GM04503 (cell line): ENCODE results near the gene CXCR3.
"Not testable (repeated sequence)": the region's sequence is repeated elsewhere in the genome, so short reads cannot be mapped to it uniquely, and the experiment has no call there.

Source experiments
- DNase-seq: peaks from one replicate; pipeline ENCODE4 v3.0.0-alpha.2; 2012; ENCODE audit warnings: low read depth

The CXCR3 gene

GRCh38 chrX:71609095-71609750 is 9.1 kb downstream of the CXCR3 start:
- DNase-seq: no peak

- DNase-seq: no peak
Observed at GRCh38 chrX:71607488-71607887, 10.8 kb downstream of the CXCR3 start.

- no peak for DNase-seq
Observed at GRCh38 chrX:71606536-71607216, 11.6 kb downstream of the CXCR3 start.

DNA sequence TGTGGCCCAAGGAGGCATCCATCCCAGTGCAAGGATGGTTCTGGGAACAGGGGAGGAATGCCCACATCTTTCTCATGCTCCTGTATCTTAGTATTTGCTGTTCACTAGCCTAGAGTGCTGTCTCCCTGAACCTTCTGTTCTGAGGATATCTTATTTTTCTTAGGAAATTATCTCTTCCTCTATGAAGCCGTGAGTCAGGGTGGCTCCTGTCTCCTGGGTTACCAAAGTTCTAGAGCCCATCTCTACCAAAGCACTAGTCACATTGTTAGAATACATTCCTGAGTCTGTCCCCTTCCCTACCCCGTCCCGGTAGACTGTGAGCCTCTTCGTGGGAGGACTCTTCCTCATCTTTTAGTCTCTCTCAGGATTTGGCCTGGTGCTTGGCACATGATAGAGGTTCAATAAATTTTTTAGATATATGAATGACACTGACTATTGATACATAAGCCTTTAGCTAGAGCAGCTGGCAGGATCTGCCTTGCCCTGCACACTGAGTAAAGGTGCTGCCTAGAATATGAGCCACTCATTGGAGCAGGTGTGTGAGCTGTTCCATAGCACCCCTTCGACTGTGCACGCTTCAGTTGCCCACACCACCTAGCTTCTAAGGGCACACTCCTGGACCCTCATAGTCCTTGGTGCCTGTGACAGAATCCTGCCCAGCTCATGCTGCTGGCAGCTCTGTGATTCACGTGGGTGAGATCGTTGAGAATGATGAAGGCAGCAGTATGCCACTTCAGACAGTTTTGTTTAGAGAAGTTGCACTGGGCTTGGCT is 13.3 kb downstream of the CXCR3 start:
- no peak for DNase-seq

DNA sequence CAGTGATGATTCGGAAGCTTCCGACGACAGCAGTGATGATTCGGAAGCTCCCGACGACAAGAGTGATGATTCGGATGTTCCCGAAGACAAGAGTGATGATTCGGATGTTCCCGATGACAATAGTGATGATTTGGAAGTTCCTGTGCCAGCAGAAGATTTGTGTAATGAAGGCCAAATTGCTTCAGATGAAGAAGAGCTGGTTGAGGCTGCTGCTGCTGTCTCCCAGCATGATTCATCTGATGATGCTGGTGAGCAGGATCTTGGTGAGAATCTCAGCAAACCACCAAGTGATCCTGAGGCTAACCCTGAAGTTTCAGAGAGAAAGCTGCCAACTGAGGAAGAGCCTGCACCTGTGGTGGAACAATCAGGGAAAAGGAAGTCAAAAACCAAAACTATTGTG is 14.2 kb downstream of the CXCR3 start:
- DNase-seq: no peak

- no peak for DNase-seq
Observed at GRCh38 chrX:71603618-71604017, 14.7 kb downstream of the CXCR3 start.

DNA sequence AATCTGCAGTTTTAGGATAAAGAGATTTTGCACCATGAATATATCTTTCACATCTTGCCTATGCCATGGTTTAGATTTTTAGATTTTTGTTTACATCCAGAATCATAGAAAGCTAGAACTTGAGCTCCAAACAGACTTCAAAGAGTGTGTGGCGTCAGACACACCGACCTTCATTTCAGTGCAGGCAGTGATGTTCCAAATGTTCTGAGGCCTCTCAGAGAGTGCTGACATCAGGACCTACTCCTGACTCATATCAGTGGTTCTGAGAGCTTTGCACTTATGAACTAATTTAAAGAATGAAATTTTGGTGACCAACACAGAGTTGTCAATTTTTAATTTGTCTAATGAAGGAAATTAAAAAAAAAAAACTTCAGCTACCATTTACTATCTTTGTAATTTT is 18.3 kb downstream of the CXCR3 start:
- DNase-seq: no peak

DNA sequence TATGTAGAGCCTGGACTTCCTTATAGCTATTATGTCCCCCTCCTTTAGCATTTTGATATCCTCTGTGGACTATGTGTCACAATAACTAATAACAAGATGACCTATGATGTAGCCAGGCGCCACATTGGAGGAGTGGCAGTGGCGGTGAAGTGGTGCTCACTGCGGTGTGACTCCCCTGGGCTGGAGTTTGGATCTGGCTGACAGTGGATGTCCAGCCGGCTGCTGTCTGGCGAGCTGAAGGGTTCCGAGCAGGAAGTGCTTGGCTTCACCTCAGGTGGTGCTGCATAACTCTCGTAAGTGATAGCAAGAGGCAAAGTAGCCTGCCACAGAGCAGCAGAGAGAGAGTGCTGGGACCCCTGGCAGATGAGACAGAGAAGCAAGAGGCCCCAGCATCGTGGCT is 25.1 kb downstream of the CXCR3 start:
- not testable (repeated sequence) for DNase-seq

GRCh38 chrX:71586929-71587328 is 31.4 kb downstream of the CXCR3 start:
- DNase-seq: no peak

GRCh38 chrX:71581210-71581609 is 37.1 kb downstream of the CXCR3 start:
- no peak for DNase-seq

DNA sequence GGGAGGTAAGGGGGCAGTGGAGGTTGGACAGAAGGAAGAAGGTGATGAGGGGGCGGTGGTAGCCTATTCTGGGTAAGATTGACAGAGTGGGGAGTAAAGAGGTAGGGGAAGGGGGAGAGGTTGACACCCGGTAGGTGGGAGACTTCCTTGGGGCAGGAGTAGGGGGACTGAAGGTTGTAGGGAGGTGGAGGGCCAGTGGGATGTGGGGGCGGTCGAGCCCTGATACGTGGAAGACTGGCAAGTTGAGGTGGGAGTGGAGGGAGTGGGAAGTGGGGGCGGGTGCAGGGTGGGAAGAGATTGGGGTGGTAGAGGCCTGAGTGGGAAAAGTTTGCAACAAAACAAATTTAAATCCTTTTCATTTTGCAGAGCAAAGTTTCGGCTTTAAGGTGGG is 38.3 kb downstream of the CXCR3 start:
- DNase-seq: no peak

DNA sequence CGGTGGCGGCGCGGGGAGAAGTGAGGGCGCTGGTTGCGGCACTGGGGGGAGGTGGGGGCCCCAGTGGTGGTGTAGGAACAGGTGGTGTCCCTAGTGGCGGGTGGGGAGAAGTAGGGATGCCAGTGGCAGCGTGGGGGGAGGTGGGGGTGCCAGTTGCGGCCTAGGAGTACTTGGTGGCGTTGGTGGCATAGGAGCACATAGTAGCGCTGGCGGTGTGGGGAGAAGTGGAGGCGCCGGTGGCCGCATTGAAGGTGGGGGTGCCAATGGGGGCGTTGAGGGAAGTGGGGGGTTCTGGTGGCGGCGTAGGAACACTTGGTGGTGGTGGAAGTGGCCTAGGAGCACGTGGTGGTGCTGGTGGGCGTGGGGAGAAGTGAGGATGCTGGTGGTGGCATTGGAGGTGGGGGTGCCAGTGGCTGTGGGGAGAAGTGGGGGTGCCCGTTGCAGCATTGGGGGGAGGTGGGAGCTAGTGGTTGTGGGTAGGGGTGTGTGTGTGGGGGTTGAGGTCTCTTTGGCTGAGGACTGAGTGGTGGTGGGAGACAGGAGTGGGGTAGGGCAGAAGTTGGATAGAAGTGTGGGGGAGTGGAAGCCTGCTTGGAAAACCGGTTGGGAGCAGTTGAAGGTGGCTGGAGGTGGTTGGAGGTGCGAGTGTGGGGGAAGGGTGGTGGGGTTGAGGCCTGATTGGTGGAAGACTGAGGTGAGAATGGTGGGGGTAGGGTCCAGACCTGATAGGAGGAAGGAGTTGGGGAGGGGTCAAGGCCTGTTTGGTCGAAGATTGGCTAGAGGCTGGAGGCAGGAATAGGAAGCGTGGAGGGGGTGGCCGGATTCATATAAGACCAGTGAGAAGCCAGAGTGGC is 38.9 kb downstream of the CXCR3 start:
- no peak for DNase-seq

DNA sequence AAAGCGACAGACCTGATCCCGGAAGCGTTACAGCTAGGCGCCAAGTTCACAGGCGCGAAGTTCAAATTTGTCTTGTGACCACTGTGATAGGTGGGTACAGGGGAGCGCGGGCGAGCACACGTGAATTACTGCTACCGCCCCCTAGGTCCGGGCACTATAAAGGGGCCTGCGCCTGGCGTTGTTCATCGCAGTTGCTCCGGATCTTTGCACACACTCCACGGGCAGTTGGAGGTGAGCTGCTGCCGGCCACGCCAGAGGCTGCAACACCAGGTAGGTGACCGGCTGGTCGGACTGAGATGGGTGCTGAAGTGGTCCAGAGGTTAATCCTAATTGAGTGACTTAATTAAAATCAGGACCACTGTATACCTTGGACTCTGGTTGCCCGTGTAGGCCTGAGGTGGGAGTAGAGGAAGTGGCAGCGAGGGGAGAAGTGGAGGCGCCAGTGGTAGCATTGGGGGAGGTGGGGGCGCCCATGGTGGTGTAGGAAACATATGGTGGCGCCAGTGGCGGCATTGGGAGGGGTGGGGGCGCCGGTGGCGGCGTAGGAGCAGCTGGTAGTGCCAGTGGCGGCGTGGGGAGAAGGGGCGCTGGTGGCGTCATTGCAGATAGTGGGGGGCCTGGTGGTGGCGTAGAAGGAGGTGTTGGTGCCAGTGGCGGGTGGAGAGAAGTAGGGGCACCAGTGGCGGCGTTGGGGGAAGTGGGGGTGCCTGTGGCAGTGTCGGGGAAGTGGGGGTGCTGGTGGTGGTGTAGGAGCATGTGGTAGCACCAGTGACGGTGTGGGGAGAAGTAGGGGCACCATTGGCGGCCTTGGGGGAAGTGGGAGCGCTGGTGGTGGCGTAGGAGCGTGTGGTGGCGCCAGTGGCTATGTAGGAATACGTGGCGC is 39.8 kb downstream of the CXCR3 start, which contains the start of gene GCNA:
TSS of gene GCNA (plus strand) at position 185 of the 883 bp plus-strand sequence. CDS start 2,385 bp downstream, outside the sequence.
- DNase-seq: no peak

GRCh38 chrX:71577682-71578081 is 40.6 kb downstream of the CXCR3 start:
- DNase-seq: no peak

- no peak for DNase-seq
Observed at GRCh38 chrX:71573590-71573989, 44.7 kb downstream of the CXCR3 start.

DNA sequence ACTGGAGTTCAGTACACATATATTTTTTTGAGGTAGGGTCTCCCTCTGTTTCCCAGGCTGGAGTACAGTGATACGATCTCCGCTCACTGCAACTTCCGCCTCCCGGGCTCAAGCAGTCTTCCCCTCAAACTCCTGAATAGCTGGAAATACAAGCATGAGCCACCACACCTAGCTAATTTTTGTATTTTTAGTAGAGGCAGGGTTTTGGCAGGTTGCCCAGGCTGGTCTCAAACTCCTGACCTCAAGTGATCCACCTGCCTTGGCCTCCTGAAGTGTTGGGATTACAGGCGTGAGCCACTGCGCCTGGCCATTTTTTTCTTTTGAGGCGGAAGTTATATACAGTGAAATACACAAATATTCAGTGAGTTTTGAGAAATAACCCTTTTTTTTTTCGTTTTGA is 46.9 kb downstream of the CXCR3 start:
- not testable (repeated sequence) for DNase-seq
